ENCODE measurements around the gene MAP1B. TPM values are rescaled to one million over a fixed set of nuclear protein-coding genes. Genes with fewer than 3 reads are reported as not detected.

Gene MAP1B
- total and polyA plus RNA-seq, 10 of the 15 experiments (the other 5 are each of a cell fraction or from before 2014, with no cell fraction given): 0.02 to 0.81 (median 0.06) TPM; not detected in 1

DNA sequence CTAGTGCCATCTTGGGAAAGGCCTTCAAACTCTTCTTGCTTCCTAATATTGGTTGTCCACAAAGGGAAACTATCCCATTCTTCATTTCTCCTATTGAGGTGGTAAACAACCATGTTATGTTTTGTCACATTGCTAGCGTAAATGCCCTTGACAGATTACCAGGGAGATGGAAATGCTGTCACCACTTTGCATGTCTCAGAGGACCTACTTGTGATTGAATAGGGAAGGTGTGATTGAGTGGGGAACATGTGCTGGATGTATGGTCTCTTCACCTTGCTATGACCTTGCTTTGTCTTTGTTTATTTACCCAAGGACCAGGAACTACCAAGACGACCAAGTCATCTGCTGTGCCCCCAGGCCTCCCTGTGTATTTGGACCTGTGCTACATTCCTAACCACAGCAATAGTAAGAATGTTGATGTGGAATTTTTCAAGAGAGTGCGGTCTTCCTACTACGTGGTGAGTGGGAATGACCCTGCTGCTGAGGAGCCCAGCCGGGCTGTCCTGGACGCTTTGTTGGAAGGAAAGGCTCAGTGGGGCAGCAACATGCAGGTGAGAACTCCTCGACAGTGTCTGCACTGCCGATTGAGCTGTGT lies 96.1 kb downstream of the MAP1B start:
- intact Hi-C loops (cut with micrococcal nuclease; ENCODE audit: unreplicated experiment): no loop called here
- SMC1A ChIA-PET (ENCODE audit: uncharacterized antibody, unreplicated experiment): no interaction called here
- RAD21 ChIA-PET (ENCODE audit: unreplicated experiment): no interaction called here

GRCh38 chr5:72204946-72205345 lies 97.7 kb downstream of the MAP1B start:
- ChIA-PET POLR2A (interaction anchor here (0.5 kb wide), 1 partner anchor 42 kb away, joined by 4 read pairs; no protein-coding TSS in a partner anchor), CTCF (interaction anchor here (1.8 kb wide), 1 partner anchor 64 kb away, joined by 4 read pairs; no protein-coding TSS in a partner anchor), RAD21 (ENCODE audit: unreplicated experiment) (no interaction called here), SMC1A (ENCODE audit: uncharacterized antibody, unreplicated experiment) (no interaction called here)
- FAIRE-seq (no peak), DNase-seq (ENCODE audit: low read depth, low spot score) (no peak), ATAC-seq (no peak)
- no peak overlapping the region for H3K4me3 ChIP-seq
- no peak overlapping the region for H3K9ac ChIP-seq (ENCODE audit: control insufficient read depth, insufficient read depth, low read length)
- H3K9me3 ChIP-seq (replicated peaks; ENCODE audit: control insufficient read depth, insufficient read depth, low read length): no peaks in the 10 kb centered on the region; the same call in 2 of the 3 replicates
- H3K79me2 ChIP-seq (ENCODE audit: control insufficient read depth, insufficient read depth, low read length): no peaks in the 10 kb centered on the region
- H2AFZ ChIP-seq (ENCODE audit: control insufficient read depth, low read depth, low read length): no peak overlapping the region
- no peak overlapping the region for H3K4me2 ChIP-seq (ENCODE audit: control insufficient read depth, insufficient read depth)
- no peaks in the 10 kb centered on the region for H3K27me3 ChIP-seq (replicated peaks in 1 of 2; ENCODE audit: control insufficient read depth in 2 of 2, insufficient read depth in 2 of 2, low read length in 1 of 2)
- no peaks in the 10 kb centered on the region for H4K20me1 ChIP-seq (ENCODE audit: control insufficient read depth, insufficient read depth)
- BruUV-seq (replicated peaks): no TSS peak
- intact Hi-C loops (cut with micrococcal nuclease; ENCODE audit: unreplicated experiment): no loop called here
- no peaks in the 10 kb centered on the region for H3K4me1 ChIP-seq (ENCODE audit: control insufficient read depth, insufficient read depth, low read length)
- no peak overlapping the region for H3K27ac ChIP-seq (ENCODE audit: control insufficient read depth, insufficient read depth)
- WGBS (ENCODE audit: insufficient coverage, insufficient replicate concordance, low lambda C conversion rate, missing lambda C conversion rate): 84% methylated on average over 1 of the region's 1 CpG
- in situ Hi-C loops (cut with MboI): no loop called here
- no peaks in the 10 kb centered on the region for H3K36me3 ChIP-seq (ENCODE audit: control insufficient read depth in 2 of 2, insufficient read depth in 2 of 2, low read length in 1 of 2)
- no peak for TF ChIP-seq SMAD5 (IDR thresholded peaks at IDR 0.05; ENCODE audit: low read depth)
- TF ChIP-seq, protein P1, sequence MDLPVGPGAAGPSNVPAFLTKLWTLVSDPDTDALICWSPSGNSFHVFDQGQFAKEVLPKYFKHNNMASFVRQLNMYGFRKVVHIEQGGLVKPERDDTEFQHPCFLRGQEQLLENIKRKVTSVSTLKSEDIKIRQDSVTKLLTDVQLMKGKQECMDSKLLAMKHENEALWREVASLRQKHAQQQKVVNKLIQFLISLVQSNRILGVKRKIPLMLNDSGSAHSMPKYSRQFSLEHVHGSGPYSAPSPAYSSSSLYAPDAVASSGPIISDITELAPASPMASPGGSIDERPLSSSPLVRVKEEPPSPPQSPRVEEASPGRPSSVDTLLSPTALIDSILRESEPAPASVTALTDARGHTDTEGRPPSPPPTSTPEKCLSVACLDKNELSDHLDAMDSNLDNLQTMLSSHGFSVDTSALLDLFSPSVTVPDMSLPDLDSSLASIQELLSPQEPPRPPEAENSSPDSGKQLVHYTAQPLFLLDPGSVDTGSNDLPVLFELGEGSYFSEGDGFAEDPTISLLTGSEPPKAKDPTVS (IDR thresholded peaks at IDR 0.05; ENCODE audit: low read depth, low read length): no peak
- TF ChIP-seq ATF7 (IDR thresholded peaks at IDR 0.05; ENCODE audit: low read depth): no peak
- no peak for TF ChIP-seq BCLAF1 (IDR thresholded peaks at IDR 0.05)
- no peak for TF ChIP-seq CEBPZ (IDR thresholded peaks at IDR 0.05; ENCODE audit: low read depth, low read length)
- TF ChIP-seq ESRRA (IDR thresholded peaks at IDR 0.05; ENCODE audit: low read length): no peak
- TF ChIP-seq TAF1 (IDR thresholded peaks at IDR 0.05; ENCODE audit: borderline replicate concordance, low read depth, low read length): no peak
- TF ChIP-seq BMI1 (IDR thresholded peaks at IDR 0.05; ENCODE audit: borderline replicate concordance): no peak

More for the DNA sequence above, 96.1 kb downstream of the MAP1B start:
- Histone ChIP-seq H2AFZ (ENCODE audit: control insufficient read depth, low read depth, low read length) (no peak overlapping the region), H3K27ac (ENCODE audit: control insufficient read depth, insufficient read depth) (no peak overlapping the region), H3K27me3 (replicated peaks in 1 of 2; ENCODE audit: control insufficient read depth in 2 of 2, insufficient read depth in 2 of 2, low read length in 1 of 2) (no peaks in the 10 kb centered on the region), H3K36me3 (ENCODE audit: control insufficient read depth in 2 of 2, insufficient read depth in 2 of 2, low read length in 1 of 2) (no peaks in the 10 kb centered on the region), H3K4me2 (ENCODE audit: control insufficient read depth, insufficient read depth) (no peak overlapping the region), H3K4me1 (ENCODE audit: control insufficient read depth, insufficient read depth, low read length) (no peaks in the 10 kb centered on the region), H3K4me3 (no peak overlapping the region), H3K9me3 (replicated peaks; ENCODE audit: control insufficient read depth, insufficient read depth, low read length) (no peaks in the 10 kb centered on the region; the same call in 2 of the 3 replicates), H3K9ac (ENCODE audit: control insufficient read depth, insufficient read depth, low read length) (no peak overlapping the region), H4K20me1 (ENCODE audit: control insufficient read depth, insufficient read depth) (no peaks in the 10 kb centered on the region), H3K79me2 (ENCODE audit: control insufficient read depth, insufficient read depth, low read length) (no peaks in the 10 kb centered on the region)
- 96% methylated on average over 8 of the region's 8 CpGs for WGBS (ENCODE audit: insufficient coverage, insufficient replicate concordance, low lambda C conversion rate, missing lambda C conversion rate)
- ChIA-PET CTCF (no interaction called here), POLR2A (no interaction called here)
- DNase-seq (ENCODE audit: low read depth, low spot score) (no peak), ATAC-seq (no peak), FAIRE-seq (no peak)
- no TSS peak for BruUV-seq (replicated peaks)
- no peak for TF ChIP-seq CBX5 (IDR thresholded peaks at IDR 0.05; ENCODE audit: low read depth)
- no peak for TF ChIP-seq ZNF622 (IDR thresholded peaks at IDR 0.05)
- in situ Hi-C loops (cut with MboI): no loop called here

All from GM12878 (cell line).